22Rv1 (cell line): ENCODE results near the gene RASSF10.

Experiments used
- ZFX ChIP-seq: fragments of 450-650 bp; IDR thresholded peaks from 2 replicates; pipeline ENCODE4 v1.6.1; 2017; ENCODE audit warnings: antibody characterized with exemption, borderline replicate concordance
- TF ChIP-seq, protein P1 (sequence below): fragments of 450-650 bp; IDR thresholded peaks from 2 replicates; pipeline ENCODE4 v1.5.1; 2017; ENCODE audit warnings: mild to moderate bottlenecking

DNA sequence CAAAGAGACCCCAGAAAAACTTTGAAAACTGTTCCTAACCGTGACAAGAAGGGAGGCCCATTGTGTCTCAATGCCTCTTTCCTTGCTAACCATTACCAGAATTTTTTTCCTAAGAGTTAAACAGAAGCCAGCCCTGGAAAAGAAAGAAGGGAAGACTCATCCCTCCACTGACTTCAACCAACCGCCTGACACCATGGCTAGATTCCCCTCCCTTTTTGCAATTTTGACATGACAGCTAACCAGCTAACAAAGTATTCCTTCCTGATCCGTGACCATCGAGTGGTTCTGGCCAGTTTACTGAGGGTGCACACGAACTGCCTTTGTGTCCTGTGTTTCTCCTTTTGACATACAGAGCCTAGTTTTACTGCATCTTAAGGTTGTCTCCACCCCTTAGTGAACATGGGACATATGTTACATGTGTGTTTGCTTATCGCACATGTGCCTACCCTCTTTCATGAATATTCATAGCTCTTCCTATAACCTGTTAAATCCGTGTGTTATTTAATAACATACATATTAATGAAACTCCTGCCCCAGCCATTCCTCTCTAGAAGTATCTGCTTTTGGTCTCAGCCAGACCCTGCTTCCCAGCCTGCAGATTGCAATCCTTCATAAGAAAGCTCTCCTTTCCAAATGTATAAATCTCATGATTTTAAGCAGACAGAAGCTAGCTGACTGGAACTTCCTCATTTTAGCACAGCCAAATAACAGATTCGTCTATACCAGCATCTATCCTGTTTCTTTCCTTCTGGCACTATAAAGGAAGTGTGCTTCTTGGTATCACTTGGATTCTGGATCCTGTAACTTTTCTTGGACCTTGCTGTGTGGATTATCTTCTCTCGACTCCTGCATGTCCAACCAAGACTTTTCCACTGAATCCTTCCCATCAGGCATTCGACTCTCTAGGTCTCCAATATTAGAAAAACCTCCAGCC lies 37.8 kb downstream of the RASSF10 start:
- TF ChIP-seq, protein P1, sequence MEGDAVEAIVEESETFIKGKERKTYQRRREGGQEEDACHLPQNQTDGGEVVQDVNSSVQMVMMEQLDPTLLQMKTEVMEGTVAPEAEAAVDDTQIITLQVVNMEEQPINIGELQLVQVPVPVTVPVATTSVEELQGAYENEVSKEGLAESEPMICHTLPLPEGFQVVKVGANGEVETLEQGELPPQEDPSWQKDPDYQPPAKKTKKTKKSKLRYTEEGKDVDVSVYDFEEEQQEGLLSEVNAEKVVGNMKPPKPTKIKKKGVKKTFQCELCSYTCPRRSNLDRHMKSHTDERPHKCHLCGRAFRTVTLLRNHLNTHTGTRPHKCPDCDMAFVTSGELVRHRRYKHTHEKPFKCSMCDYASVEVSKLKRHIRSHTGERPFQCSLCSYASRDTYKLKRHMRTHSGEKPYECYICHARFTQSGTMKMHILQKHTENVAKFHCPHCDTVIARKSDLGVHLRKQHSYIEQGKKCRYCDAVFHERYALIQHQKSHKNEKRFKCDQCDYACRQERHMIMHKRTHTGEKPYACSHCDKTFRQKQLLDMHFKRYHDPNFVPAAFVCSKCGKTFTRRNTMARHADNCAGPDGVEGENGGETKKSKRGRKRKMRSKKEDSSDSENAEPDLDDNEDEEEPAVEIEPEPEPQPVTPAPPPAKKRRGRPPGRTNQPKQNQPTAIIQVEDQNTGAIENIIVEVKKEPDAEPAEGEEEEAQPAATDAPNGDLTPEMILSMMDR = no peak
- TF ChIP-seq ZFX = no peak
